Mammary epithelial cell (primary cell): Measurements from ENCODE around the gene CSMD2.

ENCODE experiments used
- CTCF ChIP-seq, 2 donors: IDR thresholded peaks in 1 of 2; conservative IDR thresholded peaks in 1 of 2; 2 replicates each; pipeline ENCODE4 v1.5.1; 2011 to 2012; ENCODE audit warnings: inconsistent platforms in 2 of 2, low read length in 2 of 2, mild to moderate bottlenecking in 2 of 2, control low read depth in 1 of 2, low read depth in 1 of 2; ENCODE audit not compliant: insufficient read depth in 1 of 2; ENCODE audit errors: extremely low read depth in 1 of 2
- EZH2 ChIP-seq: IDR thresholded peaks from 2 replicates; pipeline ENCODE4 v1.6.1; 2012; ENCODE audit warnings: low read length, inconsistent platforms, borderline replicate concordance

- TF ChIP-seq CTCF (conservative IDR thresholded peaks at IDR 0.05 in 1 of 2, IDR thresholded peaks at IDR 0.05 in 1 of 2; ENCODE audit: extremely low read depth in 1 of 2, insufficient read depth in 1 of 2, low read depth in 1 of 2, low read length in 2 of 2) (no peak), EZH2 (no peak)
These were observed 555.3 kb downstream of the CSMD2 start for GRCh38 chr1:33609739-33610138.
